Tibial artery (tissue), 4 donors: Measurements from ENCODE around the gene SMIM24.

Experiments
- DNase-seq, 2 donors: peaks; one replicate each; pipeline ENCODE4 v3.0.0-alpha.2; 2019
- H3K27ac ChIP-seq, 2 donors: fragments of 200-600 bp; sonication (generic) in 1 of 2; 1 replicate in 1 of 2; 2 replicates in 1 of 2; pipeline ENCODE4 v1.5.1; 2018 to 2019; ENCODE audit warnings: mild to moderate bottlenecking in 1 of 2
- H3K27me3 ChIP-seq, 2 donors: fragments of 200-600 bp; sonication (generic) in 1 of 2; one replicate each; pipeline versions ENCODE4 v1.5.1 to v1.6.0; 2016 to 2019
- H3K36me3 ChIP-seq, 3 donors: fragments of 200-600 bp; sonication (generic) in 2 of 3; one replicate each; pipeline ENCODE4 v1.5.1; 2016 to 2019; ENCODE audit warnings: mild to moderate bottlenecking in 2 of 3
- H3K4me1 ChIP-seq, 4 donors: fragments of 200-600 bp; sonication (generic) in 2 of 4; 1 replicate in 3 of 4; 2 replicates in 1 of 4; pipeline ENCODE4 v1.5.1; 2016 to 2019
- H3K4me3 ChIP-seq, 2 donors: fragments of 200-600 bp; sonication (generic) in 1 of 2; 1 replicate in 1 of 2; 2 replicates in 1 of 2; pipeline ENCODE4 v1.5.1; 2018 to 2019; ENCODE audit warnings: mild to moderate bottlenecking in 2 of 2
- H3K9me3 ChIP-seq, 3 donors: fragments of 200-600 bp; sonication (generic) in 1 of 3; one replicate each; pipeline ENCODE4 v1.5.1; 2016 to 2019
- CTCF ChIP-seq, 2 experiments: fragments of 200-600 bp in 1 of 2; fragments of 450-650 bp in 1 of 2; IDR thresholded peaks; one replicate each; pipeline ENCODE4 v1.5.1; 2017 to 2019; ENCODE audit warnings: antibody characterized with exemption in 2 of 2, mild to moderate bottlenecking in 1 of 2, moderate library complexity in 1 of 2
- intact Hi-C: fragments of 100-400 bp; cut with DNase I; formaldehyde crosslinking; loops from one replicate; pipeline ENCODE4 v1.15.0; 2023; ENCODE audit warnings: low total_unique reads

Gene SMIM24

GRCh38 chr19:3526507-3527237 is 46.3 kb upstream of the SMIM24 start:
- H3K27ac ChIP-seq: no peak overlapping the region
- H3K9me3 ChIP-seq: no peaks in the 10 kb centered on the region
- intact Hi-C loops: no loop called here
- DNase-seq: no peak
- no peak for TF ChIP-seq CTCF (IDR thresholded peaks at IDR 0.05)
- no peak overlapping the region for H3K4me3 ChIP-seq
- no peaks in the 10 kb centered on the region for H3K4me1 ChIP-seq
- H3K27me3 ChIP-seq: no peaks in the 10 kb centered on the region
- H3K36me3 ChIP-seq: peaks cover 46 to 80% (median 70%) of the 10 kb centered on the region in 3 donors

- DNase-seq: no peak
- Histone ChIP-seq H3K27ac (no peak overlapping the region), H3K27me3 (no peaks in the 10 kb centered on the region), H3K36me3 (peaks cover 43 to 79% (median 55%) of the 10 kb centered on the region in 3 donors), H3K9me3 (no peaks in the 10 kb centered on the region), H3K4me3 (no peak overlapping the region), H3K4me1 (peaks cover 0 to 7% (median 0%) of the 10 kb centered on the region in 4 donors)
- intact Hi-C loops: no loop called here
- TF ChIP-seq CTCF (IDR thresholded peaks at IDR 0.05): no peak
Measured at GRCh38 chr19:3524904-3525451, 44.7 kb upstream of the SMIM24 start.

GRCh38 chr19:3524078-3524842 is 43.9 kb upstream of the SMIM24 start:
- H3K9me3 ChIP-seq: no peaks in the 10 kb centered on the region
- TF ChIP-seq CTCF (IDR thresholded peaks at IDR 0.05): no peak
- H3K36me3 ChIP-seq: peaks cover 43 to 86% (median 59%) of the 10 kb centered on the region in 3 donors
- no peak overlapping the region for H3K4me3 ChIP-seq
- peaks cover 0 to 7% (median 0%) of the 10 kb centered on the region in 4 donors for H3K4me1 ChIP-seq
- H3K27ac ChIP-seq: no peak overlapping the region
- no peaks in the 10 kb centered on the region for H3K27me3 ChIP-seq
- intact Hi-C loops: no loop called here
- DNase-seq: no peak

- intact Hi-C loops: no loop called here
- H3K36me3 ChIP-seq: peaks cover 43 to 93% (median 59%) of the 10 kb centered on the region in 3 donors
- no peaks in the 10 kb centered on the region for H3K9me3 ChIP-seq
- H3K27ac ChIP-seq: no peak overlapping the region
- no peak for DNase-seq
- no peaks in the 10 kb centered on the region for H3K27me3 ChIP-seq
- peaks cover 0 to 7% (median 0%) of the 10 kb centered on the region in 4 donors for H3K4me1 ChIP-seq
- TF ChIP-seq CTCF (IDR thresholded peaks at IDR 0.05): no peak
- no peak overlapping the region for H3K4me3 ChIP-seq
Measured at GRCh38 chr19:3523361-3524077, 43.2 kb upstream of the SMIM24 start.
